ENCODE measurements around the gene TMCC2.

GRCh38 chr1:205217418-205217817, 10.3 kb upstream of the TMCC2 start:
- no peak for TF ChIP-seq CTCF (IDR thresholded peaks at IDR 0.05; ENCODE audit: low read length)
- no peak for TF ChIP-seq EZH2 (optimal IDR thresholded peaks at IDR 0.05; ENCODE audit: low read depth, low read length)
